Fibroblast of lung (primary cell): ENCODE measurements around the gene C1R.

Experiments used
- EZH2 ChIP-seq: IDR thresholded peaks from 2 replicates; pipeline ENCODE4 v1.5.1; 2012; ENCODE audit warnings: low read length, control low read depth, mild to moderate bottlenecking; ENCODE audit errors: missing control alignments
- TF ChIP-seq, protein P1 (sequence below), 2 donors: IDR thresholded peaks in 1 of 2; conservative IDR thresholded peaks in 1 of 2; 1 replicate in 1 of 2; 2 replicates in 1 of 2; pipeline ENCODE4 v1.5.1; 2011 to 2012; ENCODE audit warnings: low read length in 2 of 2, control low read depth in 1 of 2, inconsistent platforms in 1 of 2, low read depth in 1 of 2, mild to moderate bottlenecking in 1 of 2

DNA sequence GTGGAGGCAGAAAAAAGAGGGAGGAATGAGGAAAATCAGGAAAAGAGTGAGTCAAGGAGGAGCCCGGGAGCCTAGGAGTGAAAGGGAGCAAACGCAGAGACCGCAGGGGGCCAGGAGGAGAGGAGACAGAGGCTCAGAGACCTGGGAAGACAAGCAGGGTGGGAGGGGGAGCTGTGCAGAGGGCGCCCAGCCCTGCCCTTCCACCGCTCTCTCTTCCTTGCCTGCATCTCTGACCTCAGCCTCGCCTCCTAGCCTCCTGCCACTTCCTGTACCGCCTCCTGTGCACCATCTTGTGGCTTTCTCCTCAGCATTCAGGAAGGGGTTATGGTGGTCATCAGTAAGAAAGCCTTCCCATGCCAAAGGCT is 39.2 kb upstream of the C1R start:
- TF ChIP-seq EZH2, result no peak
- TF ChIP-seq, protein P1, sequence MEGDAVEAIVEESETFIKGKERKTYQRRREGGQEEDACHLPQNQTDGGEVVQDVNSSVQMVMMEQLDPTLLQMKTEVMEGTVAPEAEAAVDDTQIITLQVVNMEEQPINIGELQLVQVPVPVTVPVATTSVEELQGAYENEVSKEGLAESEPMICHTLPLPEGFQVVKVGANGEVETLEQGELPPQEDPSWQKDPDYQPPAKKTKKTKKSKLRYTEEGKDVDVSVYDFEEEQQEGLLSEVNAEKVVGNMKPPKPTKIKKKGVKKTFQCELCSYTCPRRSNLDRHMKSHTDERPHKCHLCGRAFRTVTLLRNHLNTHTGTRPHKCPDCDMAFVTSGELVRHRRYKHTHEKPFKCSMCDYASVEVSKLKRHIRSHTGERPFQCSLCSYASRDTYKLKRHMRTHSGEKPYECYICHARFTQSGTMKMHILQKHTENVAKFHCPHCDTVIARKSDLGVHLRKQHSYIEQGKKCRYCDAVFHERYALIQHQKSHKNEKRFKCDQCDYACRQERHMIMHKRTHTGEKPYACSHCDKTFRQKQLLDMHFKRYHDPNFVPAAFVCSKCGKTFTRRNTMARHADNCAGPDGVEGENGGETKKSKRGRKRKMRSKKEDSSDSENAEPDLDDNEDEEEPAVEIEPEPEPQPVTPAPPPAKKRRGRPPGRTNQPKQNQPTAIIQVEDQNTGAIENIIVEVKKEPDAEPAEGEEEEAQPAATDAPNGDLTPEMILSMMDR (conservative IDR thresholded peaks at IDR 0.05 in 1 of 2, IDR thresholded peaks at IDR 0.05 in 1 of 2; ENCODE audit: low read depth in 1 of 2, low read length in 2 of 2), result no peak
